Measurements from ENCODE around the gene MGAT4A. TPM values are rescaled to one million over a fixed set of nuclear protein-coding genes. Genes with fewer than 3 reads are reported as not detected.

Gene MGAT4A
- total RNA-seq, 2 experiments from 2014 or later: 200 to 204 TPM

DNA sequence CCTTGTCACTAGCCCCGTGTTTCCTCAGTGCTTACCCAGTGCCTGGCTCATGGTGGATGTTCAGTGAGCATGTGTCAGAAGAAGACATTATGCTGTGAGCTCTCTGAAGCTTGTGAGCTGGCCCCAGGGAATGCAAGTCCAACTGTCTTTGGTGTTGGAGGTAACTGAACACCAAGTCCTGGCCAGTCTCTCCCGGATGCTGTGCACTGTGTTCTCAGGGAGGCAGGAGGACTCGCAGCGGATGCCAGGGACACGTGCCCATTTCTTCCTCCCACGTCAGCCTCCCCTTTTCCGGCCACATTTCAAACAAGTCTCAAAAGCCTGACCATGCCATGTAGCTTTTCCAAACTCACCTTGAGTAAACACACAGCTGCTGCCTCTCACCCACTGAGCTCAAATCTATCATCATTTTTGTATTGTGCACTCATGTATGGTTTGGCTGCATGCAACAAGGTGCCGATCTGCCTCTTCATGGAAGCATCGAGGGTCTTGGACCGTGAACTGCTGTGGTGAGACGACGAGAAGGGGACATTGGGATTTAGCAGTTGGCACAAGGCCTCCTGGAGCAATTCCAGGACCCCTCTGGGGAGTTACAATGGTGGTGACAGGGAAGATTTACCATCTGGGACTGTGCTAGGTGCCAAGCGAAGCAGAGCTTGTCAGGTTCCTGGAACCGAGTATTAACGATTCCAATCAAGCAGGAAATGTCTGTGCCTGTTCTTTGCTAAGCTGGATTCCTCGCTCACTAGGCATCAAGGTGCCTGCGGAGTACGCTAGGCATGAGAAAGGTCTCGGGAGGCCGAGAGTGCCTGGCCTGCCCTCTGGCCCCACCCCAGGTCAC, 44.4 kb upstream of the MGAT4A start:
- DNase-seq (no peak), ATAC-seq (ENCODE audit: poor library complexity) (no peak)
- CTCF ChIA-PET: no interaction called here
- Histone ChIP-seq H3K27ac (ENCODE audit: low read depth in 1 of 2, low read length in 2 of 2) (peak overlapping the region in 1 of 2 donors; percentile 46), H3K36me3 (ENCODE audit: insufficient read depth, low read length) (no peaks in the 10 kb centered on the region), H3K4me3 (ENCODE audit: low read length) (no peak overlapping the region), H3K4me1 (ENCODE audit: insufficient read depth, low read length) (peaks cover 52% of the 10 kb centered on the region), H3K9me3 (ENCODE audit: control insufficient read depth in 1 of 2, insufficient read depth in 1 of 2, low read length in 2 of 2) (no peaks in the 10 kb centered on the region), H3K27me3 (ENCODE audit: control insufficient read depth in 1 of 2, insufficient read depth in 2 of 2, low read length in 2 of 2) (no peaks in the 10 kb centered on the region)
- POLR2A ChIA-PET: interaction anchor here (11.2 kb wide), 1 partner anchor 43 kb away, joined by 414 read pairs; the partner anchor contains the start of gene MGAT4A
- Mint-ChIP-seq H3K9me3 (no peaks in the 10 kb centered on the region), H3K27me3 (no peaks in the 10 kb centered on the region), H3K27ac (peak overlapping the region; percentile 96), H3K4me3 (no peak overlapping the region), H3K36me3 (ENCODE audit: low read depth) (peaks cover 12% of the 10 kb centered on the region), H3K4me1 (ENCODE audit: low read depth) (peaks cover 64% of the 10 kb centered on the region)
- TF ChIP-seq, protein P1, sequence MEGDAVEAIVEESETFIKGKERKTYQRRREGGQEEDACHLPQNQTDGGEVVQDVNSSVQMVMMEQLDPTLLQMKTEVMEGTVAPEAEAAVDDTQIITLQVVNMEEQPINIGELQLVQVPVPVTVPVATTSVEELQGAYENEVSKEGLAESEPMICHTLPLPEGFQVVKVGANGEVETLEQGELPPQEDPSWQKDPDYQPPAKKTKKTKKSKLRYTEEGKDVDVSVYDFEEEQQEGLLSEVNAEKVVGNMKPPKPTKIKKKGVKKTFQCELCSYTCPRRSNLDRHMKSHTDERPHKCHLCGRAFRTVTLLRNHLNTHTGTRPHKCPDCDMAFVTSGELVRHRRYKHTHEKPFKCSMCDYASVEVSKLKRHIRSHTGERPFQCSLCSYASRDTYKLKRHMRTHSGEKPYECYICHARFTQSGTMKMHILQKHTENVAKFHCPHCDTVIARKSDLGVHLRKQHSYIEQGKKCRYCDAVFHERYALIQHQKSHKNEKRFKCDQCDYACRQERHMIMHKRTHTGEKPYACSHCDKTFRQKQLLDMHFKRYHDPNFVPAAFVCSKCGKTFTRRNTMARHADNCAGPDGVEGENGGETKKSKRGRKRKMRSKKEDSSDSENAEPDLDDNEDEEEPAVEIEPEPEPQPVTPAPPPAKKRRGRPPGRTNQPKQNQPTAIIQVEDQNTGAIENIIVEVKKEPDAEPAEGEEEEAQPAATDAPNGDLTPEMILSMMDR (IDR thresholded peaks at IDR 0.05): no peak
- intact Hi-C loops (cut with DNase I, micrococcal nuclease): no loop called here

DNA sequence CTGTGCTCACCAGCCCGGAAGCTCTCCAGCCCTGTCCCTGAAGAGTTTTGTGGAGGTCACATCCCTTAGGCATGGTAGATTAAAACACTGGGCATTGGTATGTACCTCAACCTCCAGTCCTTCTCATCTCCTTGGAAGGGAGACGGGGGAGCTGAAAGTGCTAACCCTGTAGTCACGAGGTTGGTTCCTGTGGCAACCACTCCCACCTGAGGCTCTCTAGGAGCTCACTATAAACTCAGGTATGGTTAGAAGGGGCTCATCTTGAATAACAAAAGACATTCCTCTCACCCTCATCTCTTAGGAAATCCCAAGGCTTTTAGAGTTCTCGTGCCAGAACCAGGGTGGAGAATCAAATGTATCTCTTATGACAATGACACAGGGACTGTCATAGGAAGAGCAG, 43.0 kb upstream of the MGAT4A start:
- Histone ChIP-seq H3K9me3 (ENCODE audit: control insufficient read depth in 1 of 2, insufficient read depth in 1 of 2, low read length in 2 of 2) (no peaks in the 10 kb centered on the region), H3K27ac (ENCODE audit: low read depth in 1 of 2, low read length in 2 of 2) (peak overlapping the region; percentile 86 to 90), H3K36me3 (ENCODE audit: insufficient read depth, low read length) (no peaks in the 10 kb centered on the region), H3K27me3 (ENCODE audit: control insufficient read depth in 1 of 2, insufficient read depth in 2 of 2, low read length in 2 of 2) (no peaks in the 10 kb centered on the region), H3K4me3 (ENCODE audit: low read length) (no peak overlapping the region), H3K4me1 (ENCODE audit: insufficient read depth, low read length) (peaks cover 66% of the 10 kb centered on the region)
- Mint-ChIP-seq H3K4me1 (ENCODE audit: low read depth) (peaks cover 77% of the 10 kb centered on the region), H3K4me3 (peak overlapping the region; percentile 35), H3K36me3 (ENCODE audit: low read depth) (peaks cover 12% of the 10 kb centered on the region), H3K27ac (peak overlapping the region; percentile 96), H3K27me3 (no peaks in the 10 kb centered on the region), H3K9me3 (no peaks in the 10 kb centered on the region)
- TF ChIP-seq, protein P1 (IDR thresholded peaks at IDR 0.05): no peak
- intact Hi-C loops (cut with DNase I, micrococcal nuclease): loop anchor here (2.0 to 5.0 kb wide), 2 partner anchors 48 to 49 kb away; no protein-coding TSS in a partner anchor
- ATAC-seq (ENCODE audit: poor library complexity) (no peak), DNase-seq (peak in 1 of 14 experiments; percentile 15)
- ChIA-PET CTCF (interaction anchor here (1.2 to 3.7 kb wide), 2 partner anchors 48 to 124 kb away, joined by 5 to 25 read pairs; no protein-coding TSS in a partner anchor), POLR2A (interaction anchor here (0.7 to 11.2 kb wide), 7 partner anchors 16 to 140 kb away, joined by 3 to 414 read pairs (median 4); partner anchors contain the start of gene MGAT4A)

DNA sequence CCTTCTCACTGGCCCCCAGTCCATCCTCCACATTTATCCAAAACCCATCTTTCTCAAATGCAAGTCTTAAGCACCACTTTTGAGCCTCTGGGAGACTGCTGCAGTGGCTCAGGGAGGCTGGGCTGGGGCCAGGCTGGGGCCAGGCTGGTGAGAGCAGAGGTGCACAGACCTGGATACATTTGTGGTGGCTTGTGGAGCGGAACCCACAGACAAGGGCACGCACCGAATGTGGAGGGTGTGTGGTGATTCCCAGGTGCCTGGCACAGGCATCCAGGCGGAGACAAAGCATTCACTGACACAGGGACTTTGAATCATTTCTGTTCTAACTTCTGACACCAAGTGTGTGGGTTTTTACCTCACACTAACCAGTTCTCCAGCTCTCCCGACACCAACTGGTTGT, 42.2 kb upstream of the MGAT4A start:
- H3K27ac Mint-ChIP-seq: peak overlapping the region; percentile 96
- Histone ChIP-seq H3K36me3 (ENCODE audit: insufficient read depth, low read length) (no peaks in the 10 kb centered on the region), H3K9me3 (ENCODE audit: control insufficient read depth in 1 of 2, insufficient read depth in 1 of 2, low read length in 2 of 2) (no peaks in the 10 kb centered on the region), H3K4me1 (ENCODE audit: insufficient read depth, low read length) (peaks cover 74% of the 10 kb centered on the region), H3K4me3 (ENCODE audit: low read length) (no peak overlapping the region), H3K27me3 (ENCODE audit: control insufficient read depth in 1 of 2, insufficient read depth in 2 of 2, low read length in 2 of 2) (no peaks in the 10 kb centered on the region), H3K27ac (ENCODE audit: low read depth in 1 of 2, low read length in 2 of 2) (peak overlapping the region; percentile 86 to 90)
- DNase-seq (peak in 1 of 14 experiments; percentile 12), ATAC-seq (ENCODE audit: poor library complexity) (no peak)
- H3K4me3 Mint-ChIP-seq: peak overlapping the region; percentile 94
- H3K4me1 Mint-ChIP-seq (ENCODE audit: low read depth): peaks cover 85% of the 10 kb centered on the region
- POLR2A ChIA-PET: interaction anchor here (0.8 to 11.2 kb wide), 8 partner anchors 15 to 117 kb away, joined by 4 to 414 read pairs (median 30); partner anchors contain the start of gene MGAT4A
- H3K36me3 Mint-ChIP-seq (ENCODE audit: low read depth): peaks cover 12% of the 10 kb centered on the region
- H3K27me3 Mint-ChIP-seq: no peaks in the 10 kb centered on the region
- CTCF ChIA-PET: interaction anchor here (1.2 to 3.7 kb wide), 2 partner anchors 49 to 124 kb away, joined by 5 to 25 read pairs; no protein-coding TSS in a partner anchor
- H3K9me3 Mint-ChIP-seq: no peaks in the 10 kb centered on the region
- intact Hi-C loops (cut with DNase I, micrococcal nuclease): loop anchor here (2.0 to 5.0 kb wide), 2 partner anchors 49 to 50 kb away; no protein-coding TSS in a partner anchor
- TF ChIP-seq, protein P1 (IDR thresholded peaks at IDR 0.05): no peak
